PC-3 (cell line): ENCODE data around the gene RBFOX2. TPM values are rescaled to one million over a fixed set of nuclear protein-coding genes. Genes with fewer than 3 reads are reported as not detected.

Source experiments
- ATAC-seq: fragments of 200-7000 bp; cut with Tn5 transposase; 2 replicates; pipeline ENCODE4 v1.9.1; 2020; ENCODE audit warnings: mild to moderate bottlenecking, moderate library complexity
- BruUV-seq: library from RNA; stranded (reverse); fragments of 400-500 nt; replicated peaks from 2 replicates; lab custom pipeline; 2021; lab: Mats Ljungman, UMichigan
- CTCF ChIA-PET: fragments of 300-600 bp; sonication (Branson Sonifier 250); formaldehyde crosslinking; loops from one replicate; lab custom pipeline; 2022; ENCODE audit warnings: antibody characterized with exemption; lab: Charles Lee
- POLR2A ChIA-PET: fragments of 300-600 bp; sonication (Branson Sonifier 250); formaldehyde crosslinking; loops from one replicate; lab custom pipeline; 2022; ENCODE audit warnings: antibody characterized with exemption; ENCODE audit not compliant: unreplicated experiment; lab: Charles Lee
- DNase-seq: peaks from one replicate; pipeline ENCODE4 v3.0.0-alpha.2; 2015
- H2AFZ ChIP-seq: fragments of 300-600 bp; sonication (generic); 2 replicates; pipeline ENCODE4 v1.6.0; 2016; ENCODE audit warnings: antibody characterized with exemption, low read length
- H3F3A ChIP-seq: fragments of 300-600 bp; sonication (generic); one replicate; pipeline ENCODE4 v1.6.0; 2017; ENCODE audit warnings: antibody characterized with exemption, low read length, control low read depth, mild to moderate bottlenecking; ENCODE audit not compliant: unreplicated experiment
- H3K27ac ChIP-seq: fragments of 300-600 bp; sonication (generic); 2 replicates; pipeline ENCODE4 v1.5.1; 2016; ENCODE audit warnings: mild to moderate bottlenecking, low read length
- H3K27me3 ChIP-seq: fragments of 300-600 bp; sonication (generic); 2 replicates; pipeline ENCODE4 v1.6.1; 2016; ENCODE audit warnings: low read length, mixed read lengths
- H3K36me3 ChIP-seq: fragments of 300-600 bp; sonication (generic); 2 replicates; pipeline ENCODE4 v1.6.1; 2016; ENCODE audit warnings: low read depth, mixed run types, low read length, mixed read lengths
- H3K4me1 ChIP-seq: fragments of 300-600 bp; sonication (generic); 2 replicates; pipeline ENCODE4 v1.5.1; 2016; ENCODE audit warnings: low read length; ENCODE audit not compliant: insufficient read depth
- H3K4me2 ChIP-seq: fragments of 300-600 bp; sonication (generic); 2 replicates; pipeline ENCODE4 v1.6.0; 2016; ENCODE audit warnings: low read length
- H3K4me3 ChIP-seq: fragments of 300-600 bp; sonication (generic); 2 replicates; pipeline ENCODE4 v1.5.1; 2016; ENCODE audit warnings: mild to moderate bottlenecking, low read length, mixed read lengths
- H3K79me2 ChIP-seq: fragments of 300-600 bp; sonication (generic); 2 replicates; pipeline ENCODE4 v1.6.1; 2017; ENCODE audit warnings: low read length, mixed read lengths
- H3K9ac ChIP-seq: fragments of 300-600 bp; sonication (generic); 2 replicates; pipeline ENCODE4 v1.6.0; 2016; ENCODE audit warnings: mild to moderate bottlenecking, low read length
- H3K9me2 ChIP-seq: fragments of 300-600 bp; sonication (generic); replicated peaks from 2 replicates; pipeline ENCODE4 v1.6.1; 2016; ENCODE audit warnings: mixed run types, low read length, mixed read lengths
- H3K9me3 ChIP-seq: fragments of 300-600 bp; sonication (generic); 2 replicates; pipeline ENCODE4 v1.6.1; 2016; ENCODE audit warnings: low read length, mixed read lengths
- H4K20me1 ChIP-seq: fragments of 300-600 bp; sonication (generic); 2 replicates; pipeline ENCODE4 v1.6.1; 2016; ENCODE audit warnings: low read length, mixed read lengths
- CTCF ChIP-seq: fragments of 300-600 bp; sonication (generic); conservative IDR thresholded peaks from 2 replicates; pipeline ENCODE4 v1.5.1; 2017; ENCODE audit warnings: antibody characterized with exemption, low read depth, mild to moderate bottlenecking, low read length
- EZH2 ChIP-seq: fragments of 300-600 bp; sonication (generic); IDR thresholded peaks from one replicate; pipeline ENCODE4 v1.6.1; 2017; ENCODE audit warnings: antibody characterized with exemption, mild to moderate bottlenecking, low read length; ENCODE audit not compliant: unreplicated experiment
- EZH2phosphoT487 ChIP-seq: fragments of 300-600 bp; sonication (generic); IDR thresholded peaks from 2 replicates; pipeline ENCODE4 v1.6.1; 2018; ENCODE audit warnings: mild to moderate bottlenecking, antibody characterized with exemption, low read length, borderline replicate concordance
- intact Hi-C: fragments of 100-400 bp; cut with micrococcal nuclease; formaldehyde crosslinking; loops from 2 replicates; pipeline ENCODE4 v1.9.0; 2023
- total RNA-seq: library from RNA; depleted of rRNA; stranded (reverse); fragments of >200 nt; gene quantifications from 2 replicates; pipeline ENCODE4 v1.2.3, GENCODE V29; 2014

Gene RBFOX2
- total RNA-seq, 1 experiment from 2014 or later: 75.1 TPM

DNA sequence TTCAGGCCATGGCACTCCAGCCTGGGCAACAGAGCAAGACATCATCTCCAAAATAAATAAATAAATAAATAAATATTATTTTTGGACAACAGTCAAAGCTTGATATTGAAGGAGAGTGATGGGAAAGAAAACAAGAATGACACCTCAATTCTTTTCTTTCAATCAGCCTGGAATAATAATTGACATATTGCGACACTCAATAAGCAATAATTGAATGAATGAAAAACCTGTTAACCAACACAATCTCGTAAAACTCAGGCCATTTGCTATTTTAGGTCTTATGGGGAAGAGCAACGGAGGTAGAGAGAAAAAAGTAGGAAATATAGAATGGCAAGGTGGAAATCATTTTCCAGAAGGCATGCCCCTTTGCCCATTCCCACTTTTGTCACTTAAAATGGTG is 10.5 kb upstream of the RBFOX2 start:
- no peaks in the 10 kb centered on the region for H3K4me1 ChIP-seq
- H3K27me3 ChIP-seq: no peaks in the 10 kb centered on the region
- H3K4me2 ChIP-seq: no peak overlapping the region
- no peak overlapping the region for H2AFZ ChIP-seq
- CTCF ChIA-PET: no interaction called here
- H3F3A ChIP-seq: no peaks in the 10 kb centered on the region
- no peak overlapping the region for H3K27ac ChIP-seq
- ATAC-seq (no peak), DNase-seq (no peak)
- H3K9me3 ChIP-seq: no peaks in the 10 kb centered on the region
- H3K9ac ChIP-seq: no peak overlapping the region
- H3K9me2 ChIP-seq: no peaks in the 10 kb centered on the region
- TF ChIP-seq EZH2 (no peak), EZH2phosphoT487 (no peak), CTCF (no peak)
- BruUV-seq: no TSS peak
- H3K36me3 ChIP-seq: no peaks in the 10 kb centered on the region
- H4K20me1 ChIP-seq: no peaks in the 10 kb centered on the region
- intact Hi-C loops: no loop called here
- no peaks in the 10 kb centered on the region for H3K79me2 ChIP-seq
- POLR2A ChIA-PET: no interaction called here
- H3K4me3 ChIP-seq: no peak overlapping the region

GRCh38 chr22:36037102-36037758 is 8.6 kb upstream of the RBFOX2 start:
- no peak overlapping the region for H3K4me3 ChIP-seq
- DNase-seq: no peak
- H3K4me2 ChIP-seq: no peak overlapping the region
- no peak overlapping the region for H2AFZ ChIP-seq
- CTCF ChIA-PET: no interaction called here
- H3K9me2 ChIP-seq: no peaks in the 10 kb centered on the region
- POLR2A ChIA-PET: no interaction called here
- H4K20me1 ChIP-seq: no peaks in the 10 kb centered on the region
- BruUV-seq: no TSS peak
- H3K79me2 ChIP-seq: no peaks in the 10 kb centered on the region
- no peak overlapping the region for H3K27ac ChIP-seq
- no peak for TF ChIP-seq EZH2
- TF ChIP-seq EZH2phosphoT487: no peak
- TF ChIP-seq CTCF: no peak
- no peaks in the 10 kb centered on the region for H3K9me3 ChIP-seq
- no peaks in the 10 kb centered on the region for H3K27me3 ChIP-seq
- H3K36me3 ChIP-seq: no peaks in the 10 kb centered on the region
- H3F3A ChIP-seq: no peaks in the 10 kb centered on the region
- H3K4me1 ChIP-seq: no peaks in the 10 kb centered on the region
- H3K9ac ChIP-seq: no peak overlapping the region
- no peak for ATAC-seq
- intact Hi-C loops: no loop called here

DNA sequence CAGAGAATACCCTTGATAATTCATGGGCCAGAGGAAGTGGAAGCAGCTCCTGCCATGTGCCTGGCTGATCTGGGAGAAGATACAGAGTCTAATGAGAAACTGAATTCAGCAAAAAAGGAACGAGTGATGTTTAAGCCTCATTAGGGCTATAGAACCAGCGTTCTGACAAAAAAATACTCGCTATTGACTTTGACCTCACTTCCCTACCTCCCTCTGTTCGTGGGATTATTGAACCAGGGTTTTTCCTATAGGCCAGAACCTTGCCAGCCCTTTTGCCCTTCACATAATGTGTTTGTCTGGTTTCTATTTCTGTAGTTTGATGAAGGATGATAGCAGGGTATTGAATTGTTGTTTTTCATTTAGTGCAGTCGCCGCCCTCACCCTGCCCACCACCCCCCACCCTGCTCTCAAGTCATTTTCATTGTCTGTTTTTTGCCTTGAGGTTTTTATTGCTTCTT is 7.6 kb upstream of the RBFOX2 start:
- Histone ChIP-seq H3K4me2 (no peak overlapping the region), H3K27ac (no peak overlapping the region), H3K27me3 (no peaks in the 10 kb centered on the region), H3K36me3 (no peaks in the 10 kb centered on the region), H4K20me1 (no peaks in the 10 kb centered on the region), H3K4me1 (no peaks in the 10 kb centered on the region), H3K4me3 (no peak overlapping the region), H3F3A (no peaks in the 10 kb centered on the region), H3K9me2 (no peaks in the 10 kb centered on the region), H3K79me2 (no peaks in the 10 kb centered on the region), H3K9ac (no peak overlapping the region), H3K9me3 (no peaks in the 10 kb centered on the region), H2AFZ (no peak overlapping the region)
- no peak for TF ChIP-seq EZH2phosphoT487
- no peak for TF ChIP-seq CTCF
- TF ChIP-seq EZH2: no peak
- intact Hi-C loops: no loop called here
- BruUV-seq: no TSS peak
- DNase-seq (no peak), ATAC-seq (no peak)
- ChIA-PET CTCF (no interaction called here), POLR2A (no interaction called here)
